Measurements from ENCODE around the gene TIMM50. TPM values are rescaled to one million over a fixed set of nuclear protein-coding genes. Genes with fewer than 3 reads are reported as not detected.

Gene TIMM50
- total RNA-seq = 98.1 and 146 TPM in 2 replicates

- peak; percentile 30 for DNase-seq (ENCODE audit: low read depth)
- peak within 1 kb of the TSS; percentile 75 for H3K4me3 ChIP-seq (ENCODE audit: low read depth, low read length)
- TF ChIP-seq CTCF (conservative IDR thresholded peaks at IDR 0.05; ENCODE audit: low read depth, low read length) = no peak
Measured at GRCh38 chr19:39480337-39481228, at the start of gene TIMM50. Gene TIMM50, plus strand, starts transcription at chr19:39480838. Its CDS starts 16 bp downstream, at chr19:39480854.

GRCh38 chr19:39432677-39433025, 48.0 kb upstream of the TIMM50 start:
- no peak overlapping the region for H3K4me3 ChIP-seq (ENCODE audit: low read depth, low read length)
- DNase-seq (ENCODE audit: low read depth) = no peak
- TF ChIP-seq CTCF (conservative IDR thresholded peaks at IDR 0.05; ENCODE audit: low read depth, low read length) = no peak

DNA sequence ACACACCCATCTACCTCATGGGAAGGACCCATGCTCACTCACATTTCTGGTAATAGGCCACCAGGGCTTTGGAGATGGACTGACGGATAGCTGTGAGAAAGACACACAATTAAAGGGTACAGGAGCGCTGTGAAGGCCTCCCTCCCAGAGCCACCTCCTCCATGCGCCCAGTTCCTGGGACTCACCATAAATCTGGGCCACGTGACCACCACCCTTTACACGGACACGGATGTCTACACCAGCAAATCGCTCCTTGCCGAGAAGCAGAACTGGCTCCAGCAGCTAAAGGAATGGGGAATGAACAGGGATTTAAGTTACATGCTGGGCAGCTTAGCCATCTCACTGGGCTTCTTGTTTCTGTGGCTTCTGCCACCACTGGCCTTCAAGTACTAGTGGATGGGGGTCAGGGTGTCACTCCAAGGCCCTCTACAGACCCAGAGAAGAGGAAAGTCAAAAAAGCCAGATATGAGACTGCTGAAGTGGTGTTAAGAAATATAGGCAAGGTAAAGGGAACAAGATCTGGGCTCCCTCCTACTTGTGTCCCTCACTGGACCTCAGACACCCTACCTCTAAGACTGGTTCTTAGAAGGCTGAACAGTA, 47.1 kb upstream of the TIMM50 start:
- no peak overlapping the region for H3K4me3 ChIP-seq (ENCODE audit: low read depth, low read length)
- TF ChIP-seq CTCF (conservative IDR thresholded peaks at IDR 0.05; ENCODE audit: low read depth, low read length) = no peak
- no peak for DNase-seq (ENCODE audit: low read depth)

GRCh38 chr19:39434123-39435076, 46.2 kb upstream of the TIMM50 start:
- no peak for TF ChIP-seq CTCF (conservative IDR thresholded peaks at IDR 0.05; ENCODE audit: low read depth, low read length)
- peak overlapping the region; percentile 74 for H3K4me3 ChIP-seq (ENCODE audit: low read depth, low read length)
- DNase-seq (ENCODE audit: low read depth) = no peak

DNA sequence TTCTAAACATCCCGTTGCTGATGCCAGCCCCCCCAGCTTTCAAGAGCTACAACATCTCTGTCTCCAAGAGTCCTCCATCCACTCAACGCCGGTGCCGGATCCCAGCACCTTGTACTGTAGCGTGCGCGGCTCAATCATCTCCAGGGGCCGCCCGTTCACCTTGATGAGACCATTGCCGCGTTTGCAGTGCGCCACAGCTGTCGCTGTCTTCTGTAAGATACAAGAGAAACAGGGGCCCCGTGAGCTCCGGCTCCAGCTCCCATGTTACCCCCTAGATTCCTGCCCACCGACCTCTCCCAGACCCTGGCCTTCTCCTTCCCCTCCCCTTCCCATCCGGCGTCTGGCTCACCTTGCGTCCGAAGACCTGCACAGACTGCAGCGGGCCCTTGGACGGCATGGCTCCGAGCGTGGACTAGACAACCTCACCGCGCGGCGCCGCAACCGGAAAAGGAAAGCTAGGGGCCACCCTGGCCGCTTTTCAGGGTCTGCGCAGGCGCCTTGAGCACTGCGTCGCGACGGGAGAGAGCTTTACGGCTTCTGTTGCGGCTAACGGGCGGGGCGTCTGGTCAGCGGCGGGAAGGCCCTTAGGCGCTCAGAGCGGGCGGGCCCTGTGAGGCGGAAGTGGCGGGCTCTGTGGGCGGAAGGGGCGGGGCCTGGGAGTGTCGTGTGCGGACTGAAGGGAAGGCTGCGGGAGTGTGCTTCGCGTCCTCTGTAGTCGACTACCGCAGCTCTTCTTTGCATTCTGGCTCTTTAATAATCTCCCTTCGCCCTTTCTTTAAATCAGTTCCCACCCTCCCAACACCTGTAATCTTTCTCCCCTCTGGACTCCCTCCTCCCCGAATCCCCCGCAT, 44.9 kb upstream of the TIMM50 start, which contains the start of gene RPS16:
Gene RPS16, minus strand, starts transcription at position 451 of the 851 bp plus-strand sequence. Its CDS starts 54 bp downstream, at position 397.
- no peak for DNase-seq (ENCODE audit: low read depth)
- no peak for TF ChIP-seq CTCF (conservative IDR thresholded peaks at IDR 0.05; ENCODE audit: low read depth, low read length)
- H3K4me3 ChIP-seq (ENCODE audit: low read depth, low read length) = peak within 1 kb of the TSS; percentile 74

- TF ChIP-seq CTCF (conservative IDR thresholded peaks at IDR 0.05; ENCODE audit: low read depth, low read length) = no peak
- DNase-seq (ENCODE audit: low read depth) = no peak
- H3K4me3 ChIP-seq (ENCODE audit: low read depth, low read length) = peak overlapping the region; percentile 74
Measured at GRCh38 chr19:39436350-39436716, 44.3 kb upstream of the TIMM50 start.
